Hepatic stellate cell (primary cell): Measurements from ENCODE around the gene TNFRSF25.

Source experiments
- DNase-seq: peaks from one replicate; pipeline ENCODE4 v3.0.0; 2011; ENCODE audit warnings: low spot score

The TNFRSF25 gene

DNA sequence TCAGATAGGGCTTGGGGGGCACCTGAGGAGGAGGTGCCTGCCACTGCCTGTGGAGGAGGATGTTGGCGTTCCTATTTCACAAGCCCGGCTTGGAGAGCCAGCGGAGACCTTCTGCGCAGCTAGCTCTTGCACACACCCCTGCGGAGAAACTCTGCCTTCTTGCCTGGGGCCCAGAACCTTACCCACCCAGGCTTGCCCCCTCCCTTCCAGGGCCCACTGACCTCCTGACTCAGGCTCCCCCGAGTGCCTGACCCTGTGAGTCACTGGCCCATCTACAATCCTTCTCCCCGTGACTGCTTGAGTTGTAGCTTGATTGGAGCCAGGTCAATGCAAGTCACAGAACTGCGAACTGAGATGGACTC, 49.7 kb downstream of the TNFRSF25 start:
- DNase-seq = no peak

- no peak for DNase-seq
These were observed 50.9 kb downstream of the TNFRSF25 start for GRCh38 chr1:6414881-6415626.

GRCh38 chr1:6414443-6414844, 51.5 kb downstream of the TNFRSF25 start:
- DNase-seq = peak; percentile 73

GRCh38 chr1:6412896-6413295, 53.1 kb downstream of the TNFRSF25 start:
- DNase-seq = no peak
